Activated naive CD4-positive, alpha-beta T cell treated with anti-CD3 and anti-CD28 coated beads, Interleukin-2, amount 10 ng/mL, durations not matched to agents 7 days and 5 days (primary cell): Measurements from ENCODE around the gene CLCN7.
"Not testable (repeated sequence)": the region's sequence is repeated elsewhere in the genome, so short reads cannot be mapped to it uniquely, and the experiment has no call there.

Experiments
- CTCF ChIA-PET: fragments of 350-600 bp; sonication (Branson Sonifier 250); formaldehyde crosslinking; loops from one replicate; lab custom pipeline; 2021; ENCODE audit warnings: antibody characterized with exemption; lab: Charles Lee
- DNase-seq: peaks from one replicate; pipeline ENCODE4 v3.0.0-alpha.2; 2020
- H3K27ac Mint-ChIP-seq: one replicate; pipeline ENCODE4 v1.8.0; 2021; ENCODE audit warnings: mild to moderate bottlenecking, moderate library complexity, mixed read lengths
- H3K27me3 Mint-ChIP-seq: one replicate; pipeline ENCODE4 v1.8.0; 2021; ENCODE audit warnings: mild to moderate bottlenecking, mixed read lengths
- H3K36me3 Mint-ChIP-seq: one replicate; pipeline ENCODE4 v1.8.0; 2021; ENCODE audit warnings: mixed read lengths
- H3K4me1 Mint-ChIP-seq: one replicate; pipeline ENCODE4 v1.8.0; 2021; ENCODE audit warnings: mixed read lengths
- H3K4me3 Mint-ChIP-seq: one replicate; pipeline ENCODE4 v1.8.0; 2021; ENCODE audit warnings: mild to moderate bottlenecking, moderate library complexity, mixed read lengths
- H3K9me3 Mint-ChIP-seq: one replicate; pipeline ENCODE4 v1.8.0; 2021; ENCODE audit warnings: mixed read lengths

Gene CLCN7

DNA sequence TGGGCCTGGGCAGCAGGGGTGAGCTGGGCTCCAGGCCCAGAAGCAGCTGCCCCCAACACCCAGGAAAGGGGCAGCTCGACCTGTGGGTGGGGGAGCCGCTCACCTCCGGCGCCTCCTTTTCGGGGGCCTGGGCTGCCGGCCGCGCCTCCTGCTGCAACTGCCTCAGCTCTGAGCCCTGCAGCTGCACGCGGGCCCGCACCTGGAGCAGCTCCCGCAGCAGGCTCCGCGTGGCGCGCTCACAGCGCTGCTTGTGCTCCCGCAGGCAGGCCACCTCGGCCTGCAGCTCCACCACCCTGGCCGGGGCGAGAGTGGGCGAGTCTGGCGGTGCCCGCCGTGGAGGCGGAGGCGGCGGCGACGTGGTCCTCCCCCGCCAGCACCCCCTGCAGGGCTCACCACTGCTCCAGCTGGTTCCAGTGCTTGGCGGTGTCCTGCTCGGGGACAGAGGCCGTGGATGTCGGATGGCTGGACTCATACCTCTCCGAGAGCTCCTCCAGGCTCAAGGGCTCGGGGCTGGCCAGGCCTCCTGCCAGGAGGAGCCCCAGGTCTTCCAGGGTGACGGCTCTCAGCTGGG is 31.3 kb downstream of the CLCN7 start:
- Mint-ChIP-seq H3K9me3 (no peaks in the 10 kb centered on the region), H3K4me1 (no peaks in the 10 kb centered on the region), H3K36me3 (peaks cover 1% of the 10 kb centered on the region), H3K4me3 (no peak overlapping the region), H3K27ac (no peak overlapping the region), H3K27me3 (no peaks in the 10 kb centered on the region)
- CTCF ChIA-PET, result interaction anchor here (1.5 kb wide), 1 partner anchor 10 kb away, joined by 4 read pairs; no protein-coding TSS in a partner anchor
- no peak for DNase-seq

DNA sequence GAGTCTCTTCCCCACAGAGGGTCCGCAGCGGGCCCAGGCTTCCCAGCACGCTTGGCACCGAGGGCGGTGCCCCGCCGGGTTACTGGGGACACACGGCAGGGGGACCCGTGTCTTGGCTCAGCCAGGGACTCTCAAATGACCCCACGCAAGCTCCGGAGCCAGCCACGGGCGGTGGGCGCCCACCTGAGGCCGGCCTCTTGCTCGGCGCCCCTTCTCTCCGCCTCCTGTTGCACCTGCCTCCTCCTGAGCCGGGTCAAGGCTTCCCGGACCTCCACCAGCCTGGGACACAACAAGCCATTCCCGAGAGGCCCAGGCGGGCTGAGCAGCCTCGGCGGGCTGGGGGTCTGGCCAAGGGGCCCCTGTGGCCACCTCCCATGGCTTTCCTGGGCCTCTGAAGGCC is 32.1 kb downstream of the CLCN7 start:
- H3K4me1 Mint-ChIP-seq, result no peaks in the 10 kb centered on the region
- H3K9me3 Mint-ChIP-seq, result no peaks in the 10 kb centered on the region
- H3K36me3 Mint-ChIP-seq, result no peaks in the 10 kb centered on the region
- no peak overlapping the region for H3K4me3 Mint-ChIP-seq
- H3K27me3 Mint-ChIP-seq, result no peaks in the 10 kb centered on the region
- no peak overlapping the region for H3K27ac Mint-ChIP-seq
- CTCF ChIA-PET, result interaction anchor here (1.5 kb wide), 1 partner anchor 9 kb away, joined by 4 read pairs; no protein-coding TSS in a partner anchor
- no peak for DNase-seq

DNA sequence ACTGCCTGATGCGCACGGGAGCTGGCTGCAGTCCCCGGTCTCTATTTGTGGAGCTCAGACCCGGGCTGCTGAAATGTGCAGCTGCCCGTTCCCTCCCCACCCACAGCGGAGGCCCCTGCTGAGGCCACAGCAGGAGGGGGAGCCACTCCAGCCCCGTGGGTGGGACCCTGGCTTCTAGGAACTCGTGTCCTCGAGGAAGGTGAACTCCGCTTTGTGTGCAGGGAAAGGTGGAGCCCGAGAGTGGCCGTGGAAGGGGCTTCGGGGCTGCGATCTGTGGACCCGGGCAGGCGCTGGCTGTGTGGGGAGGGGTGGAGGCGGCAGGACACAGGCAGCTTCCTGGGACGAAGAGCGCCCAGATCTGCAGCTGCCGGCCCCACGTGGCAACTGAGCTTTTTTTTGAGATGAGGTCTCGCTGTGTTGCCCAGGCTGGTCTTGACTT is 33.4 kb downstream of the CLCN7 start:
- no peak overlapping the region for H3K27ac Mint-ChIP-seq
- no peak for DNase-seq
- H3K4me1 Mint-ChIP-seq, result no peaks in the 10 kb centered on the region
- H3K9me3 Mint-ChIP-seq, result no peaks in the 10 kb centered on the region
- CTCF ChIA-PET, result interaction anchor here (0.5 to 1.0 kb wide), 2 partner anchors 13 to 144 kb away, joined by 3 read pairs; no protein-coding TSS in a partner anchor
- no peaks in the 10 kb centered on the region for H3K36me3 Mint-ChIP-seq
- no peak overlapping the region for H3K4me3 Mint-ChIP-seq
- H3K27me3 Mint-ChIP-seq, result no peaks in the 10 kb centered on the region

DNA sequence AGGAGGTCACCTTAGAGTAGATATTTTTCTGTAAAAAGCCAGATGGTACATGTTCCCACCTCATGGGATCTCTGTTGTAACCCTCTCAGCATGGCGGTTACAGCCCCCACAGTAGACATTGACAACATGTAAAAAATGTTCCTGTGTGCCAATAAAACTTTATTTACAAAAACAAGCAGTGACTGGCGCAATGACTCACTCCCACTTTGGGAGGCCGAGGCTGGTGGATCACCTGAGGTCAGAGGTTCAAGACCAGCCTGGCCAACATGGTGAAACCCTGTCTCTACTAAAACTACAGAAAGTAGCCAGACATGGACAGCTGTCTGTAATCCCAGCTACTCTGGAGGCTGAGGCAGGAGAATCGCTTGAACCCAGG is 35.1 kb downstream of the CLCN7 start:
- H3K4me1 Mint-ChIP-seq, H3K9me3 Mint-ChIP-seq, CTCF ChIA-PET, H3K36me3 Mint-ChIP-seq, H3K27ac Mint-ChIP-seq, DNase-seq, H3K4me3 Mint-ChIP-seq, H3K27me3 Mint-ChIP-seq: not testable (repeated sequence)

DNA sequence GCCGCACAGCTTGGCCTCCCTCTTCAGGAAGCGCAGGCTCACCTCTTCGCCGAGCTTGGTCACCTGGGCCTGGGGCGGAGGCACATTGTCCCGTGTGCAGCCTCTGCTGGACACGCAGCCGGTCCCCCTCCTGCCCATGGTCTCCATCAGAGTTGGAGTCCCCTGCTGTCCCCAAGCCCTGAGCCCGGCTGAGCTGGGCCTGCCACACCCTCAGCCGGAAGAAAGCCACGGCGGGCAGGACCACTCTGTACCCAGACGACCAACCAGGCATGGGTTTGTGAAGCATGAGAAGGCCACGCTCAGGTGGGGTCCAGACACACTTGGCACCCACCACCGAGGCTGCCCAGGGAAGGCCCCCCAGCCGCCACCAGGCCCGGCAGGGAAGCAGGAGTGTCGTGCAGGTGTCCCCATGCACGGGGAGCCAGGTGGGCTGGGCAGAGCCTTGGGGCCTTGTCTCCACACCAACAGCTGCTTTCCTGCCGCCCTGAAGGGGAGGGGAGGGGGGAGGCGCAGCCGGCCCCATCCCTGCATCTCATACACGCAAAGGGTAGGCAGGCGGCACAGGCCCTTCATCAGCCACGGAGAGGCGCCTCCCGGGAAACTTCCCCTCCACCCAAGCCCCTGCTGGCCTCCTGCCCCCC is 35.6 kb downstream of the CLCN7 start:
- H3K36me3 Mint-ChIP-seq, result no peaks in the 10 kb centered on the region
- CTCF ChIA-PET, result no interaction called here
- H3K27me3 Mint-ChIP-seq, result no peaks in the 10 kb centered on the region
- no peak overlapping the region for H3K27ac Mint-ChIP-seq
- H3K4me1 Mint-ChIP-seq, result no peaks in the 10 kb centered on the region
- no peak overlapping the region for H3K4me3 Mint-ChIP-seq
- DNase-seq, result no peak
- no peaks in the 10 kb centered on the region for H3K9me3 Mint-ChIP-seq

DNA sequence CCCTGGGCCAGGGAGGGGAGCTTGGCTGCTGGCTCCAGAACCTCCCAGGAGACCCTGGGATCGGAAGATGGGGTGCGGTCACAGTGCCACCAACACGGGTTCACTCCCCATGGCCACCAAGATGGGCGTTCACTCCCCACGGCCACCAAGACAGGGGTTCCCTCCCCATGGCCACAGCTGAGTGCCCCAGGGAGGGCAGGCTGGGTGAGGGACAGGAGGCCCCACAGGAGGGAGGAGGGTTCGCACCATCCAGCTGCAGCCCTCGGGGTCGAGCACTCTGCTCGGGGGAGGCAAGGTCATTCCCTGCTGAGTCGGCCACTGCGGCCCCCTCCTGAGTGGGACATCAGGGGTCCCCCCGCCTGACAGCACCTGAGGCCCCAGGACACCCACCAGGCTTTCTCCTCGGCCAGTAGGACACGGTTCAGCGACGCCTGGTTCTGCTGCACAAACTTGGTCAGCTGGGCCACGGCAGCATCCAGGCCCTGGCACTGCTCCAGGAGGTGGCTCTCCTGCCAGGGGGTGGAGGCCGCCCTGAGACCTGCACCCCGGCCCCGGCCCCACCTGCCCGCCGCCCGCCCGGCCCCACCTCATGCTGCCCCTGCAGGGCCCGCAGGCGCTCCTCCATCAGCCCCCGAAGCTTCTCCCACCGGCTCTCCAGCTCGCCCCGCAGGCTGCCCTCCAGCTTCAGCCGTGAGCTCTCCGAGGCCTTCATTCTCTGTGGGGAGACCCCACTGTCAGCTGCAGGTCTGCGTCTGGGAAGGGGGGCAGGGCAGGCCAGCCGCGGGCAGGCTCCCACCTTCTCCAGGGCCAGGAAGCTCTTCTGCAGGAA is 36.4 kb downstream of the CLCN7 start:
- no peak overlapping the region for H3K4me3 Mint-ChIP-seq
- no peak overlapping the region for H3K27ac Mint-ChIP-seq
- DNase-seq, result no peak
- CTCF ChIA-PET, result no interaction called here
- no peaks in the 10 kb centered on the region for H3K36me3 Mint-ChIP-seq
- no peaks in the 10 kb centered on the region for H3K27me3 Mint-ChIP-seq
- H3K9me3 Mint-ChIP-seq, result no peaks in the 10 kb centered on the region
- no peaks in the 10 kb centered on the region for H3K4me1 Mint-ChIP-seq

DNA sequence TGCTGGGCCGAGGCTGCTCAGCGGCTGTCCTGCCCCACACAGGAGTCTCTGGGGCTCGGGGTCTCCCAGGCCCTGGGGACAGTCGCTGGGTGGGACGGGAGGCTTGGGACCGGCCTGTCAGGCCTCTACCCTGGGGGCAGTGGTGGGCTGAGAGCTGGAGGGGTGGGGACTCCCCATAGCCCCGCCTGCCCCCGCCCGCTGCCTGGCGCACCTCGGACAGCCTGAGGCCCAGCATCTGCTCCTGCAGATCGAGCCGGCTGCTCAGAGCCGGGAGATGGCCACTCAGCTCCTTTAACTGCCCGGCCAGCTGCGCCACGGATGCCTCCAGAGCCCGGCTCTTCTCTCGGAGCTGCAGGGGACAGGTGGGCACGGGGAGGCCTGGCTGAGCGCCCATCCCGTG is 37.2 kb downstream of the CLCN7 start:
- peaks cover 2% of the 10 kb centered on the region for H3K27me3 Mint-ChIP-seq
- no peak for DNase-seq
- no peak overlapping the region for H3K27ac Mint-ChIP-seq
- no peak overlapping the region for H3K4me3 Mint-ChIP-seq
- CTCF ChIA-PET, result no interaction called here
- H3K9me3 Mint-ChIP-seq, result no peaks in the 10 kb centered on the region
- H3K4me1 Mint-ChIP-seq, result no peaks in the 10 kb centered on the region
- H3K36me3 Mint-ChIP-seq, result no peaks in the 10 kb centered on the region

DNA sequence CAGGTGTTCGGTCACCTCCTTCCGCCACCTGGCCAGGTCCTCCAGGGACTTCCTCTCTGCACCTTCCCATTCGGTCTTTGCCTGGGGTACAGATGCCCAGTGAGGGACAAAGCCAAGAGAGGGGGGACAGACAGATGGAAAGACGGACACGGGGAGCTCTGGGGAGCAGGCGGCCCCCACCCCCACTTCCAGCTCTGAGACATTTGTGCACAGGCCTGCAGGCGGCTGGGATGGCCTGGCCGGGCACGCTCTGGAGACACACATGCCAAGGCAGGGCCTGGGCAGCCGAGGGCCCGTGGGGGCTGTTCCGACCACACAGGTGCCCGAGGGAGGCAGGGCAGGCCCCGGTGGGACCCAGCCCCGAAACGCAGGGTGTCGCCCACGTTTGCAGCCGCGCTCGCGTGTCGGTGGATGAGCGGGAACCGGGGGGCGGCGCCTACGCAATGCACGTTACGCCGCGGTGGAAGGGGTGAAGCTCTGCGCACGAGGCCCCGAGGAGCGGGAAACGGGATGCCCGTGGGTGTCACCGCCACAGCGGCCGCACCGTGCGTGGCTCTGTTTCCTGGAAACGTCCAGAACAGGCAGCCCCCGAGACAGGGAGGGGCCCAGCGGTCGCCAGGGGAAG is 38.0 kb downstream of the CLCN7 start:
- DNase-seq, result no peak
- Mint-ChIP-seq H3K9me3 (no peaks in the 10 kb centered on the region), H3K27me3 (peaks cover 9% of the 10 kb centered on the region), H3K4me3 (no peak overlapping the region), H3K4me1 (no peaks in the 10 kb centered on the region), H3K36me3 (no peaks in the 10 kb centered on the region), H3K27ac (no peak overlapping the region)
- CTCF ChIA-PET, result no interaction called here

DNA sequence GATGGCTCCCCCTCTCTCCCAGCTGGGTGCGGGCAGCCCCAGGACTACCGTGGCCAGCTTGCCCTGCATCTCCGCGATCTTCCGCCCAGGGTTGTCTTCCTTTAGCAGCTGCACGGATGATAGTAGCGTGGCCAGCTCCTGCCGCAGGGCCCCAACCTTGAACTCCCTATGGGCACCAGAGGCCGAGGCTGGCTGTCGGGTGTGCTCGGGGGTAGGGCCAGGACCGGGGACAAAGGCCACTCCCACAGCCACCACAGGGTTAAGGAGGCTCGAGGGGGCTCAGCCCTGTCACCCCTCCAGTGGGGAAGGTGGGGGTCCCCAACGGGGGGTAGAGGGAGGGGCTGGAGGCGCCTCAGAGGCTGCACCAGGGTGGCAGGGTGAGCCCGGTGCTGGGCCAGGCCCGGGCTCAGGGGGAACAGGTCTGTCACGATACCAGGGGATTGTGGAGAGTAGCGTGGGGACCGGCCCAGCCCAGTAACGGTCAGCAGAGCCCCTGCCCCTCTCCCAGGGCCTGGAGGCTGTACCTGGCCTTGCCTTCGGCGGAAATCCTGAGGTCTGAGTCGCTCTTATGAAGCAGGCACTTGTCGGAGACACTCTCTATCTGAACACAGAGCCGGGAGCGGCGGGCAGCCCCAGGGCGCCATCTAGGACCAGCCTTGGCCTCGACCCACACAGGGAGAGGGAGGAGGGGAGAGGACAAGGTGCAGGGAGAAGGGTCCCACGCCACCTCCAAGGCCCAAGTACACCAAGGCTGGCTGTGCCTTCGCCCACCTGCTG is 38.7 kb downstream of the CLCN7 start:
- Mint-ChIP-seq H3K9me3 (no peaks in the 10 kb centered on the region), H3K4me1 (no peaks in the 10 kb centered on the region), H3K4me3 (no peak overlapping the region), H3K27me3 (peaks cover 10% of the 10 kb centered on the region), H3K36me3 (no peaks in the 10 kb centered on the region), H3K27ac (no peak overlapping the region)
- DNase-seq, result no peak
- CTCF ChIA-PET, result no interaction called here

DNA sequence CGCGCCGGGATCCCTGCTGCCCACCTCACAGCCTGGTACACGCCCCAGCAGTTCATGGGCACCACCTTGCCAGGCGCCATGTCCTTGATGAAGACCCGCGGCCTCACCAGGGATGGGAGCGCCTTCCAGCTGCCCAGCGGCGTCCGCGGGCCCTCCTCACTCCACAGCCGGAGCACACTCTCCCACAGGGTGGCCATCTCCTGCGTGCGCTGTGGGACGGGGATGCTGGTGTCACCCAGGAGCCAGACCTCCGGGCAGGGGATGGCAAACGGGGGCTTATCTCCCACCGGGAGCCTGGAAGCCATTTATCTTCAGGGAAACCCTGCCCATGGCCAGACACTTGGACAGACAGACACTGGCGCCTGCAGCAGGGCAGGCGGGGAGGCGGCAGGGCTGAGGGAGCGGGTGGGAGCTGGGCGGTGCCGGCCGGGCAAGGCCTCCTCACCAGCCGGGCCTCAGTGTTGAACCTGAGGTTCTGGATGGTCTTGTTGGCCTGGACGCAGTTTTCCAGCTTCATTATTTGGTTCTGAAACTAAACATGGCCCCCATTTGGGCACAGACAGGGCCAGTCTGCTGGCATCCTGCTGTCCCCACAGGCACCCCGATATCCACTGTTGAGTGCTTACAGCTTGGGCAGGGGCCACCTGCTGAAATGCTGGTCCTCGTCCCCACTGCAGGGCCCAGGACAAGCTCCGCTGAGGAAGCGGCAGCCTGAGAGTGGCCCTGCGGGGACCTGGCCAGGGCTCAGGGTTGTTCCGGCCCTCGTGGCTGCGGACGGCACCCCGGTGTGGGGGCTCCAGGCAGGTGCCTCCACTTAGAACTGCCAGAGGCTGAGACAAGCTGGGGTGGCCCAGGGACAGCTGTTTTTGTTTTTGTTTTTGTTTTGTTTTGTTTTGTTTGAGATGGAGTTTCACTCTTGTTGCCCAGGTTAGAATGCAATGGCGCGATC is 39.9 kb downstream of the CLCN7 start:
- Mint-ChIP-seq H3K36me3 (no peaks in the 10 kb centered on the region), H3K4me1 (no peaks in the 10 kb centered on the region), H3K27ac (no peak overlapping the region), H3K9me3 (no peaks in the 10 kb centered on the region), H3K27me3 (peaks cover 15% of the 10 kb centered on the region), H3K4me3 (no peak overlapping the region)
- CTCF ChIA-PET, result no interaction called here
- DNase-seq, result no peak

DNA sequence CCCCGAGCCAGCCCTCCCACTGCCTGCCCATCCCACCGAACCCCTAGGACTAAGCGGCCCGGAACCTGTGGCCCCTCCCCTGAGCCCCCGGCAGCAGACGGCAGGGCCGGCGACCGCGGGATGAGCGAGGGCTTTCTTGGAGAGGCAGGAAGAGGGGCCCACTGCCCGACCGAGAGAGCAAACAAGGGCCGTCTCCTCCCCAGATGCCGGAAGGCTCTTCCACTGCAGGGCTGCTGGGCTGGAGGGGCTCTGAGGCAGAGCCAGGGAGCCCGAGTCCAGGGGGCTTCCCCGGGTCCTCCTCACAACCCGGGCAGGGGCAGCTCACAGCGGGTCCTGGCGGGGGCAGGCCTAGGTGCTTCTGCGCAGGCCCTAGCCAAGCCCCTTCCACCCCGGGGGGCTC is 41.1 kb downstream of the CLCN7 start:
- peaks cover 18% of the 10 kb centered on the region for H3K27me3 Mint-ChIP-seq
- H3K9me3 Mint-ChIP-seq, result no peaks in the 10 kb centered on the region
- CTCF ChIA-PET, result interaction anchor here (1.4 kb wide), 1 partner anchor 9 kb away, joined by 4 read pairs; no protein-coding TSS in a partner anchor
- H3K4me3 Mint-ChIP-seq, result no peak overlapping the region
- no peak for DNase-seq
- H3K27ac Mint-ChIP-seq, result no peak overlapping the region
- H3K36me3 Mint-ChIP-seq, result no peaks in the 10 kb centered on the region
- H3K4me1 Mint-ChIP-seq, result no peaks in the 10 kb centered on the region

DNA sequence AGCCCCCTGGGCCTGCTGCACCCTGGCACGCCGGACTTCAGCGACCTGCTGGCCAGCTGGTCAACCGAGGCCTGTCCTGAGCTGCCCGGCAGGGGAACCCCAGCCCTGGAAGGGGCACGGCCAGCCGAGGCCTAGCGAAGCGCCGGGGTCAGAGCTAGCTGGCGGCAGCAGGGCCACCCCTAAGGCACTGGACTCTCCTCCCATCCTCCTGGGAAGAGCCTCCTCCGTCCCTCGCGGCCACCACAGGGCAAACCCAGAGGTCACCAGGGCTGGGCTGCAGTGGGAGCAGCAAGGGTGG is 41.6 kb downstream of the CLCN7 start:
- H3K4me1 Mint-ChIP-seq, result no peaks in the 10 kb centered on the region
- H3K27ac Mint-ChIP-seq, result no peak overlapping the region
- no peaks in the 10 kb centered on the region for H3K36me3 Mint-ChIP-seq
- no peaks in the 10 kb centered on the region for H3K9me3 Mint-ChIP-seq
- no peak overlapping the region for H3K4me3 Mint-ChIP-seq
- CTCF ChIA-PET, result interaction anchor here (1.4 kb wide), 1 partner anchor 10 kb away, joined by 4 read pairs; no protein-coding TSS in a partner anchor
- H3K27me3 Mint-ChIP-seq, result peaks cover 18% of the 10 kb centered on the region
- DNase-seq, result no peak
